Panc1 (cell line): ENCODE measurements around the gene ADAMTS14. TPM values are rescaled to one million over a fixed set of nuclear protein-coding genes. Genes with fewer than 3 reads are reported as not detected.

Experiments
- ATAC-seq: fragments of 200-7000 bp; cut with Tn5 transposase; 2 replicates; pipeline ENCODE4 v1.9.1; 2020; ENCODE audit warnings: mild to moderate bottlenecking, moderate library complexity
- BruUV-seq: library from RNA; stranded (reverse); fragments of 400-500 nt; replicated peaks from 2 replicates; lab custom pipeline; 2021; lab: Mats Ljungman, UMichigan
- CTCF ChIA-PET: fragments of 300-600 bp; sonication (Branson Sonifier 250); formaldehyde crosslinking; loops from one replicate; lab custom pipeline; 2022; ENCODE audit warnings: antibody characterized with exemption; lab: Charles Lee
- POLR2A ChIA-PET: fragments of 300-600 bp; sonication (Branson Sonifier 250); formaldehyde crosslinking; loops from one replicate; lab custom pipeline; 2022; ENCODE audit warnings: antibody characterized with exemption; lab: Charles Lee
- DNase-seq: peaks from one replicate; pipeline ENCODE4 v3.0.0-alpha.2; 2010; ENCODE audit warnings: low read depth, low spot score
- H3K27ac ChIP-seq: 2 replicates; pipeline ENCODE4 v1.5.1; 2011; ENCODE audit warnings: mild to moderate bottlenecking, low read length, inconsistent platforms
- H3K27me3 ChIP-seq: fragments of 200-500 bp; sonication (Bioruptor generic); 2 replicates; pipeline ENCODE4 v1.6.0; 2014; ENCODE audit warnings: low read length, inconsistent platforms; ENCODE audit not compliant: control insufficient read depth, insufficient read depth
- H3K36me3 ChIP-seq: fragments of 200-500 bp; sonication (Bioruptor generic); 2 replicates; pipeline ENCODE4 v1.5.1; 2014; ENCODE audit warnings: inconsistent platforms, mild to moderate bottlenecking, low read length, moderate library complexity; ENCODE audit not compliant: control insufficient read depth, insufficient read depth
- H3K4me1 ChIP-seq: 2 replicates; pipeline ENCODE4 v1.5.1; 2011; ENCODE audit warnings: inconsistent platforms, mild to moderate bottlenecking, low read length, moderate library complexity; ENCODE audit not compliant: control insufficient read depth, insufficient read depth
- H3K4me3 ChIP-seq, 2 experiments: 2 replicates each; pipeline ENCODE4 v1.5.1; 2011 to 2012; ENCODE audit warnings: low read depth in 2 of 2, low read length in 2 of 2, mild to moderate bottlenecking in 2 of 2, inconsistent platforms in 1 of 2, moderate library complexity in 1 of 2
- H3K9me3 ChIP-seq: fragments of 200-500 bp; sonication (Bioruptor generic); 2 replicates; pipeline ENCODE4 v1.5.1; 2014; ENCODE audit warnings: low read depth, mild to moderate bottlenecking, inconsistent platforms, low read length, moderate library complexity; ENCODE audit not compliant: control insufficient read depth, insufficient read depth
- CTCF ChIP-seq: fragments of 450-650 bp; IDR thresholded peaks from 2 replicates; pipeline ENCODE4 v1.5.1; 2017; ENCODE audit warnings: mild to moderate bottlenecking
- POLR2AphosphoS5 ChIP-seq: IDR thresholded peaks from 2 replicates; pipeline ENCODE4 v1.6.1; 2012; ENCODE audit warnings: mild to moderate bottlenecking, low read depth, low read length, moderate library complexity
- REST ChIP-seq, 2 experiments: IDR thresholded peaks; 2 replicates each; pipeline ENCODE4 v1.6.1; 2011 to 2012; ENCODE audit warnings: low read depth in 2 of 2, control low read depth in 1 of 2, low read length in 1 of 2, mild to moderate bottlenecking in 1 of 2, moderate library complexity in 1 of 2; ENCODE audit not compliant: insufficient read depth in 1 of 2
- SIN3A ChIP-seq: IDR thresholded peaks from 2 replicates; pipeline ENCODE4 v1.6.1; 2012; ENCODE audit warnings: low read depth, mild to moderate bottlenecking, low read length, moderate library complexity, borderline replicate concordance; ENCODE audit not compliant: insufficient read depth
- TCF7L2 ChIP-seq: IDR thresholded peaks from 2 replicates; pipeline ENCODE4 v1.6.1; 2011; ENCODE audit warnings: mild to moderate bottlenecking, low read depth, low read length, inconsistent platforms
- in situ Hi-C: cut with HindIII; loops from 2 replicates; pipeline ENCODE4 v1.10.0; 2016; ENCODE audit warnings: low sequenced_read_pairs, low pct_unique_long_range_greater_than_20kb
- intact Hi-C: fragments of 100-400 bp; cut with micrococcal nuclease; formaldehyde crosslinking; loops from one replicate; pipeline ENCODE4 v1.10.0; 2022; ENCODE audit not compliant: unreplicated experiment
- total RNA-seq: library from RNA; stranded (reverse); gene quantifications from one replicate; pipeline ENCODE4 v1.2.1, GENCODE V29; 2021; ENCODE audit not compliant: unreplicated experiment

Gene ADAMTS14
- total RNA-seq, 1 experiment from 2014 or later = 0.67 TPM

GRCh38 chr10:70811881-70812280 is 139.6 kb downstream of the ADAMTS14 start:
- ChIA-PET POLR2A (interaction anchor here (0.7 kb wide), 1 partner anchor 35 kb away, joined by 4 read pairs; no protein-coding TSS in a partner anchor), CTCF (no interaction called here)
- no TSS peak for BruUV-seq
- Histone ChIP-seq H3K4me3 (no peak overlapping the region), H3K27me3 (no peaks in the 10 kb centered on the region), H3K4me1 (0 out of 2 replicates have a peak, but pooled peaks cover 5% of the 10 kb centered on the region), H3K36me3 (no peaks in the 10 kb centered on the region), H3K9me3 (no peaks in the 10 kb centered on the region), H3K27ac (no peak overlapping the region)
- ATAC-seq = no peak
- intact Hi-C loops = no loop called here
- in situ Hi-C loops = no loop called here
- no peak for DNase-seq
- no peak for TF ChIP-seq POLR2AphosphoS5
- no peak for TF ChIP-seq SIN3A
- TF ChIP-seq REST (IDR thresholded peaks at IDR 0.05; ENCODE audit: insufficient read depth in 1 of 2, low read depth in 2 of 2, low read length in 1 of 2) = no peak
- no peak for TF ChIP-seq CTCF
- no peak for TF ChIP-seq TCF7L2

Other genes starting within 250 kb of the ADAMTS14 start
- not detected for gene NODAL, start 230.8 kb upstream of the ADAMTS14 start, total RNA-seq
- 3.0 TPM for gene PALD1, start 193.7 kb upstream of the ADAMTS14 start, total RNA-seq
- gene PRF1, start 69.8 kb upstream of the ADAMTS14 start, total RNA-seq = not detected
- gene TBATA, start 112.9 kb downstream of the ADAMTS14 start, total RNA-seq = not detected
- gene SGPL1, start 143.4 kb downstream of the ADAMTS14 start, total RNA-seq = 103 TPM
- gene PCBD1, start 216.1 kb downstream of the ADAMTS14 start, total RNA-seq = 122 TPM